MM.1S (cell line): ENCODE results near the gene RAD23A.

Experiments used
- DNase-seq: peaks from one replicate; pipeline ENCODE4 v3.0.0-alpha.2; 2015
- H2AFZ ChIP-seq: fragments of 300-600 bp; sonication (generic); 2 replicates; pipeline ENCODE4 v1.6.0; 2016; ENCODE audit warnings: antibody characterized with exemption, low read length
- H3F3A ChIP-seq: fragments of 300-600 bp; sonication (generic); 2 replicates; pipeline ENCODE4 v1.6.1; 2016; ENCODE audit warnings: mild to moderate bottlenecking, antibody characterized with exemption, low read length, moderate library complexity, mixed read lengths; ENCODE audit not compliant: insufficient read depth
- H3K27ac ChIP-seq: fragments of 300-600 bp; sonication (generic); 2 replicates; pipeline ENCODE4 v1.5.1; 2016; ENCODE audit warnings: mild to moderate bottlenecking, low read length
- H3K27me3 ChIP-seq: fragments of 300-600 bp; sonication (generic); replicated peaks from 2 replicates; pipeline ENCODE4 v1.6.0; 2016; ENCODE audit warnings: low read length; ENCODE audit not compliant: insufficient read depth
- H3K36me3 ChIP-seq: fragments of 300-600 bp; sonication (generic); replicated peaks from 2 replicates; pipeline ENCODE4 v1.6.1; 2016; ENCODE audit warnings: mild to moderate bottlenecking, low read length, mixed read lengths; ENCODE audit not compliant: insufficient read depth
- H3K4me1 ChIP-seq: fragments of 300-600 bp; sonication (generic); 2 replicates; pipeline ENCODE4 v1.6.1; 2016; ENCODE audit warnings: low read length, mixed read lengths
- H3K4me2 ChIP-seq: fragments of 300-600 bp; sonication (generic); 2 replicates; pipeline ENCODE4 v1.6.0; 2016; ENCODE audit warnings: low read depth, low read length
- H3K4me3 ChIP-seq: fragments of 300-600 bp; sonication (generic); 2 replicates; pipeline ENCODE4 v1.5.1; 2016; ENCODE audit warnings: low read length, mixed read lengths
- H3K79me2 ChIP-seq: fragments of 300-600 bp; sonication (generic); 2 replicates; pipeline ENCODE4 v1.6.1; 2016; ENCODE audit warnings: mixed run types, low read length, mixed read lengths
- H3K9ac ChIP-seq: fragments of 300-600 bp; sonication (generic); 2 replicates; pipeline ENCODE4 v1.6.1; 2016; ENCODE audit warnings: low read length, mixed read lengths
- H3K9me2 ChIP-seq: fragments of 300-600 bp; sonication (generic); replicated peaks from 2 replicates; pipeline ENCODE4 v1.6.1; 2016; ENCODE audit warnings: mild to moderate bottlenecking, low read length, mixed read lengths; ENCODE audit not compliant: insufficient read depth
- H3K9me3 ChIP-seq: fragments of 300-600 bp; sonication (generic); replicated peaks from 2 replicates; pipeline ENCODE4 v1.6.1; 2016; ENCODE audit warnings: mild to moderate bottlenecking, low read length, mixed read lengths; ENCODE audit not compliant: insufficient read depth
- H4K20me1 ChIP-seq: fragments of 300-600 bp; sonication (generic); 2 replicates; pipeline ENCODE4 v1.6.1; 2016; ENCODE audit warnings: mild to moderate bottlenecking, low read length, moderate library complexity, mixed read lengths; ENCODE audit not compliant: insufficient read depth
- CTCF ChIP-seq: fragments of 300-600 bp; sonication (generic); IDR thresholded peaks from 2 replicates; pipeline ENCODE4 v1.5.1; 2016; ENCODE audit warnings: antibody characterized with exemption, low read length, mixed read lengths
- EZH2 ChIP-seq: fragments of 300-600 bp; sonication (generic); optimal IDR thresholded peaks from 2 replicates; pipeline ENCODE3; 2017; ENCODE audit warnings: low read depth, mild to moderate bottlenecking, antibody characterized with exemption, low read length, mixed read lengths
- EZH2phosphoT487 ChIP-seq: fragments of 300-600 bp; sonication (generic); IDR thresholded peaks from 2 replicates; pipeline ENCODE4 v1.6.1; 2018; ENCODE audit warnings: antibody characterized with exemption, low read length

RAD23A gene

GRCh38 chr19:12943437-12944044 is 2.1 kb upstream of the RAD23A start:
- Histone ChIP-seq H3F3A (peaks cover 78% of the 10 kb centered on the region), H3K36me3 (peaks cover 36% of the 10 kb centered on the region), H3K27ac (peak overlapping the region; percentile 78; the same call in 1 of the 2 replicates), H3K4me1 (peaks cover 40% of the 10 kb centered on the region), H3K79me2 (peaks cover 71% of the 10 kb centered on the region), H3K4me3 (no peak overlapping the region), H3K4me2 (peak overlapping the region; percentile 0; the same call in 1 of the 2 replicates), H2AFZ (no peak overlapping the region), H3K9me3 (no peaks in the 10 kb centered on the region), H3K9me2 (no peaks in the 10 kb centered on the region), H4K20me1 (peaks cover 15% of the 10 kb centered on the region), H3K9ac (no peak overlapping the region), H3K27me3 (no peaks in the 10 kb centered on the region)
- DNase-seq: no peak
- no peak for TF ChIP-seq EZH2
- no peak for TF ChIP-seq CTCF
- TF ChIP-seq EZH2phosphoT487: no peak

GRCh38 chr19:12944104-12944674 is 1.5 kb upstream of the RAD23A start:
- no peak overlapping the region for H3K9ac ChIP-seq
- no peak for DNase-seq
- H3K4me1 ChIP-seq: peaks cover 40% of the 10 kb centered on the region
- H3K4me3 ChIP-seq: no peak overlapping the region
- peak overlapping the region; percentile 79 for H3K27ac ChIP-seq
- H3K9me3 ChIP-seq: no peaks in the 10 kb centered on the region
- H2AFZ ChIP-seq: no peak overlapping the region
- peaks cover 11% of the 10 kb centered on the region for H4K20me1 ChIP-seq
- peaks cover 71% of the 10 kb centered on the region for H3F3A ChIP-seq
- no peaks in the 10 kb centered on the region for H3K27me3 ChIP-seq
- no peaks in the 10 kb centered on the region for H3K9me2 ChIP-seq
- TF ChIP-seq CTCF: no peak
- TF ChIP-seq EZH2: no peak
- peaks cover 71% of the 10 kb centered on the region for H3K79me2 ChIP-seq
- no peak overlapping the region for H3K4me2 ChIP-seq
- H3K36me3 ChIP-seq: peaks cover 36% of the 10 kb centered on the region

- no peaks in the 10 kb centered on the region for H3K9me2 ChIP-seq
- H4K20me1 ChIP-seq: no peaks in the 10 kb centered on the region; the same call in 1 of the 2 replicates
- peaks cover 67% of the 10 kb centered on the region for H3K79me2 ChIP-seq
- H3K9me3 ChIP-seq: no peaks in the 10 kb centered on the region
- DNase-seq: peak; percentile 66
- H3K4me2 ChIP-seq: peak overlapping the region; percentile 88
- H3K9ac ChIP-seq: peak overlapping the region; percentile 83
- H2AFZ ChIP-seq: no peak overlapping the region
- TF ChIP-seq EZH2phosphoT487 (no peak), EZH2 (no peak), CTCF (no peak)
- H3K36me3 ChIP-seq: peaks cover 20% of the 10 kb centered on the region
- no peaks in the 10 kb centered on the region for H3K27me3 ChIP-seq
- H3F3A ChIP-seq: peaks cover 51% of the 10 kb centered on the region
- H3K4me3 ChIP-seq: peak overlapping the region; percentile 86
- H3K27ac ChIP-seq: peak overlapping the region; percentile 79
- peaks cover 22% of the 10 kb centered on the region for H3K4me1 ChIP-seq
These were observed 545 bp downstream of the RAD23A start for GRCh38 chr19:12946092-12946721.
